ENCODE data around the gene NCL. TPM values are rescaled to one million over a fixed set of nuclear protein-coding genes. Genes with fewer than 3 reads are reported as not detected.

The NCL gene, protein sequence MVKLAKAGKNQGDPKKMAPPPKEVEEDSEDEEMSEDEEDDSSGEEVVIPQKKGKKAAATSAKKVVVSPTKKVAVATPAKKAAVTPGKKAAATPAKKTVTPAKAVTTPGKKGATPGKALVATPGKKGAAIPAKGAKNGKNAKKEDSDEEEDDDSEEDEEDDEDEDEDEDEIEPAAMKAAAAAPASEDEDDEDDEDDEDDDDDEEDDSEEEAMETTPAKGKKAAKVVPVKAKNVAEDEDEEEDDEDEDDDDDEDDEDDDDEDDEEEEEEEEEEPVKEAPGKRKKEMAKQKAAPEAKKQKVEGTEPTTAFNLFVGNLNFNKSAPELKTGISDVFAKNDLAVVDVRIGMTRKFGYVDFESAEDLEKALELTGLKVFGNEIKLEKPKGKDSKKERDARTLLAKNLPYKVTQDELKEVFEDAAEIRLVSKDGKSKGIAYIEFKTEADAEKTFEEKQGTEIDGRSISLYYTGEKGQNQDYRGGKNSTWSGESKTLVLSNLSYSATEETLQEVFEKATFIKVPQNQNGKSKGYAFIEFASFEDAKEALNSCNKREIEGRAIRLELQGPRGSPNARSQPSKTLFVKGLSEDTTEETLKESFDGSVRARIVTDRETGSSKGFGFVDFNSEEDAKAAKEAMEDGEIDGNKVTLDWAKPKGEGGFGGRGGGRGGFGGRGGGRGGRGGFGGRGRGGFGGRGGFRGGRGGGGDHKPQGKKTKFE
- 1,000 to 10,000 TPM; 1,690 to 1,756 TPM for total RNA-seq

DNA sequence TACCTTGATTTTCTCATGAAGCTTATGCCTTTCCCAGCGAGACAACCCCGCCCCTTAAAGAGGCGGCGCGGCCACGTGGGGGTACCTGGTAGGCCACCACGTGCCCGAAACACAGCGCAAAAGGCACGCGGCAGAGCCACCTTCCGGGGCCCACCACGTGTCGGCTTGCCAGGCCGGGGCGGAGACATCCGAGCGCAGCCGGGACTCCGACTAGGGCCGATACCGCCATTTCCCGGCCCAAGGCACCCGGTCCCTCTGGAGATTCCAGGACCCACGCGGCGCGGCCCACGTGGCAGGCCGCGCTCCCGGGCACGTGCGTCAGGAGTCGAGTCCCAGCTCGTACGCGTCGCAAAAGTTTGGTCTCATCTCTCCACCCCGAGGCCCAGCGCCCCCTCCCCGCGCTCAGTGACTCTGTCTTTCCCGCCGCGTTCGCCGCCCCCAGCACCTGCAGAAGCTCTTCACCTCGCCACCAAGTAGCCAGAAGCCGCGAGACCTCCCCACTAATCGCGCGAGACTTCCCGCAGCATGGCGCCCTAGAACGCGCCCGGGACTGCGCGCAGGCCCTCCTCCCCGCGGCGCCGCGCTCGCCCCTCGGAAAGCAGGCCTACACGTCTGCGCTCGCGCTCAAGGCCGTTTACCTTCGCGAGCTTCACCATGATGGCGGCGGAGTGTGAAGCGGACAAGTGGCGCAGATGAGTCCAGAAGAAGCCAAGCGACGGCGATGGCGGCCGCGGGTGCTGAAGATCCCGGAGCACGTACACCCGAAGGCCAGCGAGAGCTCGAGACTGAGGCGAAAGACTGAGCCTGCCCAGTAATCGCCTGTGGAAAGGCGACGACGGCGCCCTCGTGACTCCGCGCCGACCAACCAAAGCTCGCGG lies at the start of gene NCL:
TSS of gene NCL (minus strand) at position 787 of the 878 bp plus-strand sequence. CDS start at position 656, 131 bp downstream.
- POLR2A ChIA-PET: interaction anchor here (0.5 to 5.3 kb wide), 19 partner anchors 8 to 521 kb away, joined by 3 to 51 read pairs (median 5); partner anchors contain the start of genes NMUR1 and PTMA
- CTCF ChIA-PET: interaction anchor here (0.7 to 6.7 kb wide), 9 partner anchors 9 to 243 kb away, joined by 3 to 42 read pairs (median 4); no protein-coding TSS in a partner anchor

DNA sequence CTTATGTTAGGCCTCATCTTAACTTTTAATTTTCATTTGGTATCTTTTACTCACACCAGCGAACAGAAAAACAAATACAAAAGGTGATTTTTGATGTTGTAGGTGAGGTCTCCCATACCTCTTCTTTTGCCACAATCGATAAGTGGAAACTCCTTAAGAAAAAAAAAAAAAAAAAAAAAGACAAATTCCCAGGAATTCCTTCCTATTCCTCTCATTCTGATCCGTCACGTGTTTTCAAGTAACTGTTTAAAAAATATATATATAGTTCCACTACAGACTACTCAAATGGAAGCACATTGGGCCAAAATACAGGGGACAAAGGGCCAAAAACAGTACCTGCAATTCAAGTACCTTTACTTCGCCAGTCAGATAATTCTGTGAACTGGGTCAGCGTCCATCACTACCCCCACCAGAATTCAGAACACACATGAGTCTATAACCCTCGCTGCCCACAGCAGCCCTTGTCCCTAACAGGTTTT lies 49.5 kb upstream of the NCL start:
- POLR2A ChIA-PET: interaction anchor here (0.6 to 2.0 kb wide), 4 partner anchors 43 to 195 kb away, joined by 3 to 20 read pairs (median 4); partner anchors contain the start of genes NCL and PTMA
- CTCF ChIA-PET: interaction anchor here (0.6 to 1.4 kb wide), 3 partner anchors 43 to 163 kb away, joined by 3 to 4 read pairs (median 4); no protein-coding TSS in a partner anchor

DNA sequence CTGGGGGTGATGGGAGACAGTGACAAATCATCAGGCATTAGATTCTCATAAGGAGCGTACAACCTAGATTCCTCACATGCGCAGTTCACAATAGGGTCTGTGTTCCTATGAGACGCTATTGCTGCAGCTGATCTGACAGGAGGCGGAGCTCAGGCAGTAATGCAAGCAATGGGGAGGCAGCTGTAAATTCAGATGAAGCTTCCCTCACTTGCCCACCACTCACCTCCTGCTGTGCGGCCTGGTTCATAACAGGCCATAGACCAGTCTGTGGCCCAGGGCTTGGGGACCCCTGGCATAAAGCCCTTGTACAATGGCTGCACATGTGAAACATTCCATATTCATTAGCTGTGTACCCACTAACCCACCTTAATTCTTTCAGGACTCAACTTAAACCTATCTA lies 47.9 kb upstream of the NCL start:
- ChIA-PET POLR2A (no interaction called here), CTCF (no interaction called here)

DNA sequence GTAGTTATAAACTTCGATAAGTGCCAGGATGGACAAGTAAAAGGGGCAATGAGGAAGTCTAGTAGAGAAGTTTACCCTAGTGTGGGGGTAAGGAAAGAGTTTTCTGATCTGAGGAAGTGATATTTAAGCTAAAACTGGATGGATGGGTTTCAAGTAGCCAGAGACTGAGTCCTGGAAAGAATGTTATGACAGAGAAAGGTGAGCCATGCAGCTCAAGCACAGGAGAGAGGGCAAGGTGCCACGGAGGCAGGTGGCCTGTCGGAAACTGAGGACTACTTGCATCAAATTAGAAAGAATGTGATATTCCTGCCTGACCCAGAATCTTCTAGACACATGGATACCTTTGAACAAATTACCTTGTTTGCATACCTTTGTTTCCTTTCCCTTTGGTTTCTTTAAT lies 39.5 kb upstream of the NCL start:
- CTCF ChIA-PET: no interaction called here
- POLR2A ChIA-PET: interaction anchor here (0.6 kb wide), 1 partner anchor 239 kb away, joined by 5 read pairs; no protein-coding TSS in a partner anchor

DNA sequence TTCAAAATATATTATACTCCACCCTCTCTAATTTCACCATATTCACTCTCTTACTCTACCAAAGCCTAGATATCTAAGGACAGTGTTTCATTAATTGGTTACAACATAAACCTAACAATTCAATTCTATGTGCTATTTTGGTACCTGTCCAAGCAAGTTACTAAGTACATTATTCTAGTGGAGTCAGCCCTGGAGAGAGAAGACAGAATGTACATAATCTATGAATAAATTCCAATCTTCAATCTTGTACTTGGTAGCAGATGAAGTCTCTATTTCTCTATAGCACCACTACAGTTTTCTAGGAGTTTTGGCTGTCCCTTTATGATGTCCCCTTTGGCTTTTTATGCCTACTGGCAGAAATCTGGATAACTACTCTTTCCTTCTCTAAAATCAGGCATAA lies 38.3 kb upstream of the NCL start:
- ChIA-PET CTCF (no interaction called here), POLR2A (no interaction called here)

DNA sequence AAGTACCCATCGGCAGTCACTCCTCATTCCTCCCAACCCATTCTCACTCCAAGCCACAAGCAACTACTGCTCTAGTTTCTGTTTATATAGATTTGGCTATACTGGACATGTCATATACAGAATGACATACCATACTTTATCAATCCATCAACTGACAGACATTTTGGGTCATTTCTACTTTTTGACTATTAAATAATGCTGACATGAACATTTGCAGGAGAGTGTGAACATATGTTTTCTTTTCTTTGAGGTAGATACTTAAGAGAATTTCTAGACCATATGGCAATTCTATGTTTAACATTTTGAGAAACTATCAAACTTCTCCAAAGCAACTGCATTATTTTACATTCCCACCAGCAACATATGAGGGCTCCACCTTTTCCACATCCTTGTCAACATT lies 33.4 kb upstream of the NCL start:
- CTCF ChIA-PET: no interaction called here
- POLR2A ChIA-PET: no interaction called here

DNA sequence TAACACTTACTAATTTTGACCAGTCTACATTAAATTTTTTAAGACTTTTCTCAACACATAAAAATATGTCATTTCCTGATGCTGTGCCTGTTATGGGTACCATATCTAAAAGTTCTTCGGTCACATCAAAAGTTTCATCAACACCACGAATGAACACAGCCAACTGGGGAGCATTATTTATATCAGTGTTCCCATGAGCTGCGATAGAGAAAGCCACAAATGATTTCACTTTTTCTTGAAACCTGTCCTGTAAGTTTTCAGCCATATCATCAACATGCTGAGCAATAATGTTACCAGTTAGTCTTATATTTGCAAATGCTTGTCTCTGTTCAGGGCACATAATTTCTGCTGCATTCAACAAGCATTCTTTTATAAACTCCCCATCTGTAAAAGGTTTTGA lies 30.4 kb upstream of the NCL start:
- POLR2A ChIA-PET: no interaction called here

DNA sequence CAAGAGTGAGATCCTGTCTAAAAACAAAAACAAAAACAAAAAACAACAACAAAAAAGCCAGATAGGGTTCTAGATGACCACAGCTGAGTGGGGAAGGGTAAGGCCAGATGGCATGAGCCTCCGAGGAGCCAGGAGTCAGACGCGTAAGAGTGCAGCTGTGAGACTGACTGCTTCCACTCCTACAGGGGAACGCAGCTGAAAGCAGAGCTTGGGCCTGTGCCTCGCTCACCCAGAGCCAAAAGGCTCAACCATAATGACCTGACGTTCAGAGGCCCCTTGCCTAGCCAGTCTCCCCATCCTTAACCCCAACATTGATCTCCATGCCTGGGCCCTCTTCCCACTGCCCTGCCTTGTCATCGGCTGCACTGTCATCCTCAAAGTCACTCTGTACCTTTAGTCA lies 26.5 kb upstream of the NCL start:
- POLR2A ChIA-PET: no interaction called here
- CTCF ChIA-PET: interaction anchor here (0.7 kb wide), 1 partner anchor 72 kb away, joined by 3 read pairs; no protein-coding TSS in a partner anchor

More for the DNA sequence above, 30.4 kb upstream of the NCL start:
- CTCF ChIA-PET: no interaction called here

DNA sequence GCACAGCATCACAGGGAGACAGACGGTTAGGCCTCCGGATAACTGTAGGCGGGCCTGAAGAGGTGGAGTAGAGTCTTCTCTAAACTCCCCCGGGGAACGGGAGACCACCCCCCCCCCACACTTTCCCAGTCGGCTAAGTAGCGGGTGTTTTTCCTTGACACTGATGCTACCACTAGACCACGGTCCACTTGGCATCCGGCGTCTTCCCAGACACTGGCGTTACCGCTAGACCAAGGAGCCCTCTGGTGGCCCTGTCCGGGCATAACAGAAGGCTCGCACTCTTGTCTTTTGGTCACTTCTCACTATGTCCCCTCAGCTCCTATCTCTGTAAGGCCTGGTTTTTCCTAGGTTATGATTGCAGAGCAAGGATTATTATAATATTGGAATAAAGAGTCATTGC lies 25.7 kb upstream of the NCL start:
- ChIA-PET POLR2A (no interaction called here), CTCF (interaction anchor here (0.6 kb wide), 1 partner anchor 38 kb away, joined by 5 read pairs; no protein-coding TSS in a partner anchor)

DNA sequence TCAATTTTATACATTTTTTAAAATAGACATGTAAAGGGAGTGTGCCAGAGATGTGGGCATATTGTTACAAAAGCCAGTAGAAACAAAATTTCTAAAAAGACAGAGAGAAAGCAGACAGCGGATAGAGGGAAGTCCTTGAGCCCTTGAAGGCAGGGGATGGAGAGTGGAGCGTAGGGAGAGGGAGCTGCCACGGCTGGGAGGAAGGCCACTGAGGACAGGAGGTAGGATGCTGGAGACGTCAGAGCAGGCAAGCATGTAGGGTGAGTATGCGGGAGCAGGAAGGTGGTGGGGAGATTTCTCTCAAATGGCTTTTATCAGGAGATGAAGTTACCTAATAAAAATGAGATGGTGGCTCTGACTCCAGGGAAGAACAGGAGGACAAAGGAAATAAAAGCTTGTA lies 24.0 kb upstream of the NCL start:
- ChIA-PET CTCF (interaction anchor here (0.8 kb wide), 1 partner anchor 24 kb away, joined by 3 read pairs; the partner anchor contains the start of gene NCL), POLR2A (no interaction called here)

DNA sequence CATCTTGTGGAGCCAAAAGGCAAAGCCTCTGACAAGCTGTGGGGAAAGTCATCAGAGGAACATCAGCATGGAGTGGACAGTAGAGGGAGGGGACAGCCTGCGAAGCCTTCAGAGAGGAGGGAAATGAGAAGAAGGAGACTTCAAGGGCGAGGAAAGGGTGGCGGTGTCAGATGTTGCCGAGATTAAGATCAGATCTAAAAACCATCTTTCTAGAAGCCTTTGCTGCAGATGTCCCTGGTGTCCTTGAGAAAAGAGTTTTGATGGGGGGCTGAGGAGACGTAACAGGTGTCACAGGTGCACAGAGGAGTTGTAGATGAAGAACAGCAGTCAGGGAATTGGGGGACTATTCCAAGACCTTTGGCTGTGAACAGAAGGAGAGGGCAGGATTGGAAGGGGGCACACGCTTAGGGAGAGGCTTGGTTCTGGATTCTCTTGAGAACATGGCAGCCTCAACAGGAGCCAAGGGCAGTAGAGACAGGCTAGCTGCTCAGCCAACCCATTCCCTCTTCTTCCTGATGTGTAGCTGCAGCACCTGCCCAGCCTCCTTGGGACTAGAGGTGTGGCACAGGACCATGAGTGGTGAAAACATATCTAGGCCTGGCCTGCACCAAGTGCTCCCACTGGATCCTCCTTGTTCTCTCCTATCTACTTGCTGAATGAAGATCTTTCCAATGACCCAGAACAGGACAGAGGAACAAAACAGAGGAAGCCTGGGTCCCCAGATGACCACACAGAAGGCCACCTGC lies 22.7 kb upstream of the NCL start:
- CTCF ChIA-PET: no interaction called here
- POLR2A ChIA-PET: no interaction called here

DNA sequence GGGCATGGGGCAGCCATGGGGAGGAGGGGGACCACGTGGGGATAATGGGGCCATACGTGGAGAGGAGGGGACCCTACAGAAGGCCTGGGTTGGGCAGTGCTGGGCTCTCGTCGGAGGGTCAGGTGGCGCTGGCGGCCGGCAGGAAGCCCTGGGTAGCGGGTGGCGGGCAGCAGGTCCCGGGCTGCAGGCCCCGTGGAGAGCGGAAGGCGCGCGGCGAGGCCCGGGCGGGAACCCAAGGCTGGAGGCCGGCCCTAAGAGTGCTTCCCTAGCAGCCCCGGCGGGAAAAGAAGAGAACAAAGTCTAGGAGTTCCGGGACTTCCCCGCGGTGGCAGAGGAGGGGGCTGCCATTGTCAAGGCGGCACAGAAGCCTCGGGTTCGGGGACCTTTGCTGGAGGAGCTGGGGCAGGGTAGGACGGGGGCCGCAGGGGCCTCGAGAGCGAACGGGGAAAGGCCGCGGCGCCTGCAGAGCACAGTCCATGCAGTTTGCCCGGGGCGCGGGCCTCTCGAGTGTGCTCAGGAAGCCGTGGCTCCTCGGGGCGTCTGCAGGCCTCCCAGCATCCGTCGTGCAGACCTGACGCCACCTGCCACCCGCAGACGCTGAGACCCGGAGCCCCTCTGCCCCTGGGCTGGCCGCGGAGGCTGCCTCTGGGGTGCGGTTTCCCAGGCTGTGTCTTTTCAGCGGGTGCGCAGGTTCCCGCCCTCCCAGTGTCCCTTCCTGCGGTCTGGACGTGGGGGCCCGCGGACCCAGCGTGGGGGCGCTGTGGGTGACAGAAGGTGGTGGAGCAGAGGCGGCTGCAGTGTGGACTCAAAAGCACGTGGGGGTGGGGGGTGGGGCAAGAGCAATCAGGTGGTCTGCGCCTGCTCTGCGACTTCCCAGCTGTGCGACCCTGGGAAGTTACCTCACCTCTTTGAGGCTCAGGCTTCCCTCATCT lies 19.4 kb upstream of the NCL start:
- ChIA-PET CTCF (interaction anchor here (0.5 to 5.5 kb wide), 14 partner anchors 10 to 405 kb away, joined by 3 to 42 read pairs (median 4); partner anchors contain the start of gene NCL), POLR2A (interaction anchor here (4.4 kb wide), 1 partner anchor 18 kb away, joined by 49 read pairs; the partner anchor contains the start of gene NCL)

DNA sequence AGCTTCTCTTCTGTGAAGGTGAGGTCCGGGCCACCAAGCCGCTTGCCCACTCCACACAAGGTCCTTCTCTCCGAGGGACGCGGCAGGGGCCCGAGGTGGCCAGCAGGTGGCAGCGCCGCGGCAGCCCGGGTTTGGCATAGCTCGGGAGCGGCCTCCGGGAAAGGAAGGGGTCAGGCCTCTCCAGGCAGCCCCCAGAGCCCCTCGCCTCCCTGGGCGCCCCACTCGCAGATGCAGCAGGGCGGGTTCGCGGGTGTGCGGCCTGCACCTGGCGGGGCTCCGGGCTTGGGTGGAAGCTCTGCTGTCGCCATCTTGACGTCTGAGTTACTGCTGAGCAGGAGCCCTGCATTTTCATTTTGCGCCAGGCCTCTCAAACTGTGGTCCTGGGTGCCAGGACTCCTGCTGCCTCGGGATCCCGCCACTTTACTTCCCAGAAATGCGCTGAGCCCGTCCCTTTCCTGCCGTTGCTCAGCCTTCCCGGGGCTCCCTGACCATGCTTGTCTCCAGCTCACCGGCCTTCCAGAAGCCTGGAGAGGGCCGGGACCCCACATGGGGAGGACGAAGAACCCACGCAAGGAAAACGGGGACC lies 18.6 kb upstream of the NCL start:
- ChIA-PET CTCF (interaction anchor here (0.5 to 5.5 kb wide), 17 partner anchors 9 to 405 kb away, joined by 3 to 42 read pairs (median 3); partner anchors contain the start of gene NCL), POLR2A (interaction anchor here (0.6 to 4.4 kb wide), 2 partner anchors 17 to 119 kb away, joined by 3 to 49 read pairs; partner anchors contain the start of gene NCL)

DNA sequence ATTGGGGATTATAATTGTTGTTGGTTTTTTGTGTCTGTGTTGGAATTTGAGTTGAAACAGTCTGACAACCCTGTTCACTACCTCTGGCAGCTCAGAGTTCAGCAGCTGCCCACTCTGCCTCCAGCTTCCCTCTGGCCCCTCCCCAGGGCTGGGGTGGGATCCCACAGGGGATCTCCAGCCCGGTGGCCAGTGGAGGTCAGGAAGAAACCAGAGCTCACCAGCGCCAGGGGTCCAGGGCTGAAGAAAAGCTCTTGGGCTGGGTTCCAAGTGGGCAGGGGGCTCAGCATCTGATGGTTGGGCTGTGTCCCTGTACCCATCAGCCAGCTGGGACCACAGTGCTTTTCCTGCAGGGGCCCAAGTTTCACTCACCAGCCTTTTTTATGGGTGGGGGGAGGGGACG lies 16.5 kb upstream of the NCL start:
- POLR2A ChIA-PET: interaction anchor here (0.6 to 4.4 kb wide), 3 partner anchors 15 to 38 kb away, joined by 4 to 49 read pairs (median 5); partner anchors contain the start of gene NCL

DNA sequence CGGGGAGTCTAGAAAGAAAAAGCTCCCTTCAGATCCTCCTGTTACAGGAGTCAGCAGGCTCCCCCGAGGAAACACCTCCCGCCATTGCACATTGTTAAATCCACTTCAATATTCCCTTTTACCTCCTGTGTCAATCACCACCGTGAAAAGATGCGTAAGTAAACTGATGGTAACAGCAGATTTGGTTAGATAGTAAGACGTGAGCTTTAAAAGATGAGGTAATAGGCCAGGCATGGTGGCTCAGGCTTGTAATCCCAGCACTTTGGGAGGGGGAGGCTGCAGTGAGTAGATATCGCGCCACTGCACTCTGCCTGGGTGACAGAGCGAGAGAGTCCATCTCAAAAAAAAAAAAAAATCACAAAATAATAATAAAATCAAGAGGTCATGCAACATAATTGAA lies 15.2 kb upstream of the NCL start:
- ChIA-PET CTCF (no interaction called here), POLR2A (interaction anchor here (0.7 kb wide), 1 partner anchor 761 kb away, joined by 6 read pairs; no protein-coding TSS in a partner anchor)

More for the DNA sequence above, 16.5 kb upstream of the NCL start:
- CTCF ChIA-PET: interaction anchor here (1.0 to 5.5 kb wide), 4 partner anchors 14 to 121 kb away, joined by 3 to 42 read pairs (median 6); partner anchors contain the start of gene NCL

DNA sequence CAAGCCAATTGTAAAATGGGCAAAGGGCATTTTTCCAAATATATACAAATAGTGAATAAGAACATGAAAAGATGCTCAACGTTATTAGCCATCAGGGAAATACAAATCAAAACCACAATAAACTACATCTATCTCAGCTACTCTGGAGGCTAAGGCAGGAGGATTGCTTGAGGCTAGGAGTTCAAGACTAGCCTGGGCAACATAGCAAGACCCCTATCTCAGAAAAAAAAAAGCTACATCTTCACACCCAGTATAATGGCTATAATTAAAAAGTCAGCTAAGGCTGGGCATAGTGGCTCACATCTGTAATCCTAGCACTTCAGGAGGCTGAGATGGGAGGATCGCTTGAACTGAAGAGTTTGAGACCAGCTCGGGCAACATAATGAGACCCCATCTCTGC lies 12.6 kb upstream of the NCL start:
- ChIA-PET POLR2A (no interaction called here), CTCF (interaction anchor here (1.3 kb wide), 1 partner anchor 55 kb away, joined by 3 read pairs; no protein-coding TSS in a partner anchor)
